Rectal smooth muscle tissue (tissue), 1 donor: ENCODE measurements around the gene NOL3.

Experiments
- H3K27ac ChIP-seq: one replicate; pipeline ENCODE4 v1.7.0; 2013; ENCODE audit warnings: low read depth, low read length, inconsistent platforms
- H3K27me3 ChIP-seq: one replicate; pipeline ENCODE4 v1.7.0; 2013; ENCODE audit warnings: low read length; ENCODE audit not compliant: control insufficient read depth, insufficient read depth
- H3K36me3 ChIP-seq: one replicate; pipeline ENCODE4 v1.7.0; 2013; ENCODE audit warnings: low read length; ENCODE audit not compliant: control insufficient read depth, insufficient read depth
- H3K4me1 ChIP-seq: one replicate; pipeline ENCODE4 v1.7.0; 2013; ENCODE audit warnings: low read length; ENCODE audit not compliant: control insufficient read depth, insufficient read depth
- H3K4me3 ChIP-seq: one replicate; pipeline ENCODE4 v1.7.0; 2013; ENCODE audit warnings: low read length
- H3K9ac ChIP-seq: one replicate; pipeline ENCODE4 v1.7.0; 2013; ENCODE audit warnings: low read length

NOL3 gene

GRCh38 chr16:67167588-67167987 lies 2.8 kb upstream of the NOL3 start:
- H3K27me3 ChIP-seq = peaks cover 29% of the 10 kb centered on the region
- no peak overlapping the region for H3K9ac ChIP-seq
- no peak overlapping the region for H3K27ac ChIP-seq
- H3K4me3 ChIP-seq = no peak overlapping the region
- H3K4me1 ChIP-seq = peaks cover 19% of the 10 kb centered on the region
- H3K36me3 ChIP-seq = no peaks in the 10 kb centered on the region

GRCh38 chr16:67169011-67169451 lies 1.3 kb upstream of the NOL3 start:
- Histone ChIP-seq H3K9ac (no peak overlapping the region), H3K4me1 (peaks cover 20% of the 10 kb centered on the region)

DNA sequence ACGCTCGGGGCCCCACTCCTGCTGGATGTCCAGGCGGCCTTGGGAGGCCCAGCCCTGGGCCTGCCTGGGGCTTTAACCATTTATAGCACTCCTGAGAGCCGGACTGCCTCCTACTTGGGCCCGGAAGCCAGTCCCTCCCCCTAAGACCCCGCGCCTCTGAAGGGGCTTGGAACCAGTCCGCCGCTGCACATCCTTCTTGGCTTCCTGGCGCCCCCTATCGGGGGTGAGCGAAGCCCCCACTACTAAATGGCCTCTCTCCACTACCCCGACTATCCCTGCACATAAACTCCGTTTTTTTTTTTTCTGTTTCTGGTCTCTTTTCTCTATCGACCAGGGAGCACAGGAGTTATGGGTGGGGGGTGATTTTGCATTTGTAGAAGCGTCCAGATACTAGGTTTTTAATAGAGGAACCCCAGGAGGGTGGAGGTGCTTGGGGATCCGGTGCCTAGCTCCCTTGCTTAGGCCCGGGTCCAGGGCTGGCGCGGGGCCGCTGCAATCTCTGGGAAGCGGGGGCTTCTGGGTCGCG lies 633 bp upstream of the NOL3 start:
- Histone ChIP-seq H3K9ac (peak overlapping the region; percentile 45), H3K4me1 (peaks cover 24% of the 10 kb centered on the region), H3K4me3 (peak overlapping the region; percentile 66), H3K27me3 (peaks cover 16% of the 10 kb centered on the region), H3K27ac (peak overlapping the region; percentile 93), H3K36me3 (no peaks in the 10 kb centered on the region)

More at GRCh38 chr16:67169011-67169451, 1.3 kb upstream of the NOL3 start:
- H3K27ac ChIP-seq = peak overlapping the region; percentile 93
- H3K4me3 ChIP-seq = peak overlapping the region; percentile 66
- no peaks in the 10 kb centered on the region for H3K36me3 ChIP-seq
- peaks cover 18% of the 10 kb centered on the region for H3K27me3 ChIP-seq

- peak overlapping the region; percentile 66 for H3K4me3 ChIP-seq
- H3K9ac ChIP-seq = peak overlapping the region; percentile 52
- peak overlapping the region; percentile 93 for H3K27ac ChIP-seq
- peaks cover 4% of the 10 kb centered on the region for H3K27me3 ChIP-seq
- no peaks in the 10 kb centered on the region for H3K36me3 ChIP-seq
- H3K4me1 ChIP-seq = peaks cover 25% of the 10 kb centered on the region
Measured at GRCh38 chr16:67170949-67171649, 761 bp downstream of the NOL3 start.

- Histone ChIP-seq H3K27ac (peak overlapping the region; percentile 84), H3K27me3 (peaks cover 2% of the 10 kb centered on the region), H3K9ac (no peak overlapping the region), H3K4me3 (peak overlapping the region; percentile 75), H3K36me3 (no peaks in the 10 kb centered on the region), H3K4me1 (peaks cover 25% of the 10 kb centered on the region)
Measured at GRCh38 chr16:67173323-67173722, 3.0 kb downstream of the NOL3 start.

DNA sequence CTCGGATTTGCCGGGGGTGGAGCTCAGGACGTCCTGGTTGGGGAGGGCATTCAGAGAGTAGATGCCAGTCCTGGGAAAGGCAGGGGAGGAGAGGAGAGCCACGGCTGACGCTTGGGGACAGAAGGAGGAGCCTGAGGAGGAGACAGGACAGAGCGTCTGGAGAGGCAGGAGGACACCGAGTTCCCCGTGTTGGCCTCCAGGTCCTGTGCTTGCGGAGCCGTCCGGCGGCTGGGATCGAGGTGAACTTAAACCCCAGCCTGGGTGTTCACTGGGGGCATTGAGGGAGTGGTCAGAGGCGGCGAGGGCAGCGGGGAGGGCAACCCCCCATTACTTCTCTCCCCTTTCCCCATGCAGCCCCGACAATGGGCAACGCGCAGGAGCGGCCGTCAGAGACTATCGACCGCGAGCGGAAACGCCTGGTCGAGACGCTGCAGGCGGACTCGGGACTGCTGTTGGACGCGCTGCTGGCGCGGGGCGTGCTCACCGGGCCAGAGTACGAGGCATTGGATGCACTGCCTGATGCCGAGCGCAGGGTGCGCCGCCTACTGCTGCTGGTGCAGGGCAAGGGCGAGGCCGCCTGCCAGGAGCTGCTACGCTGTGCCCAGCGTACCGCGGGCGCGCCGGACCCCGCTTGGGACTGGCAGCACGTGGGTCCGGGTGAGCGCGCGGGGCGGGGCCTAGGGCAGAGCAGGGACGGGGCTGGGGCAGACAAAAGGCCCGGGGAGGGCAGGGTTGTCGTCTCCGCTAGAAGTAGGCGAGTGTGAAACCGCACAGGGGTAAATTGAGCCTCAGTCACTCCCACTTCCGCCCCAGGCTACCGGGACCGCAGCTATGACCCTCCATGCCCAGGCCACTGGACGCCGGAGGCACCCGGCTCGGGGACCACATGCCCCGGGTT lies 3.7 kb downstream of the NOL3 start:
- peak overlapping the region; percentile 75 for H3K4me3 ChIP-seq
- H3K4me1 ChIP-seq = peaks cover 21% of the 10 kb centered on the region
- H3K9ac ChIP-seq = peak overlapping the region; percentile 19
- H3K36me3 ChIP-seq = no peaks in the 10 kb centered on the region
- peaks cover 2% of the 10 kb centered on the region for H3K27me3 ChIP-seq
- peak overlapping the region; percentile 84 for H3K27ac ChIP-seq

- Histone ChIP-seq H3K4me1 (peaks cover 15% of the 10 kb centered on the region), H3K9ac (no peak overlapping the region), H3K36me3 (no peaks in the 10 kb centered on the region), H3K27me3 (peaks cover 2% of the 10 kb centered on the region), H3K4me3 (peak overlapping the region; percentile 75), H3K27ac (peak overlapping the region; percentile 84)
Measured at GRCh38 chr16:67174706-67175231, 4.4 kb downstream of the NOL3 start.

DNA sequence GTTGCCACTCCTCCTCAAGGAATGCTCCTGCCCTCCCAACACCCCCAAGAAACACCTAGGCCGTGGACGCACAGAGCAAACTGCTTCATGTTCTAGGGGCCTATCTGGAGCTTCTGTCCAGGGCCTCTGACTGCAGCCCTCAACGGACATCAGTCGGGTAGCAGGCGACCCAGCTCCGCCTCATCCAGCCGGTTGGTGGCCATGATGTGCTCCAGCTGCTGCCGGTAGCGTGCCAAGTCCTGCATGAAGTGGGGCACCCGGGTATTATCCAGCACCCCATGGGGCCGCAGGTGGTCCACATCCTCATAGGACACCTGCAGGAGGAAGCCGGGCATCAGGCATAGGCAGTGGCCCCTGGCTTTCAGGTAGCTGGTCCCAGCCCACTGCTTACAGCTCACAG lies 6.3 kb downstream of the NOL3 start:
- Histone ChIP-seq H3K27me3 (peaks cover 2% of the 10 kb centered on the region), H3K9ac (no peak overlapping the region), H3K27ac (no peak overlapping the region), H3K4me3 (no peak overlapping the region), H3K36me3 (no peaks in the 10 kb centered on the region), H3K4me1 (peaks cover 12% of the 10 kb centered on the region)

DNA sequence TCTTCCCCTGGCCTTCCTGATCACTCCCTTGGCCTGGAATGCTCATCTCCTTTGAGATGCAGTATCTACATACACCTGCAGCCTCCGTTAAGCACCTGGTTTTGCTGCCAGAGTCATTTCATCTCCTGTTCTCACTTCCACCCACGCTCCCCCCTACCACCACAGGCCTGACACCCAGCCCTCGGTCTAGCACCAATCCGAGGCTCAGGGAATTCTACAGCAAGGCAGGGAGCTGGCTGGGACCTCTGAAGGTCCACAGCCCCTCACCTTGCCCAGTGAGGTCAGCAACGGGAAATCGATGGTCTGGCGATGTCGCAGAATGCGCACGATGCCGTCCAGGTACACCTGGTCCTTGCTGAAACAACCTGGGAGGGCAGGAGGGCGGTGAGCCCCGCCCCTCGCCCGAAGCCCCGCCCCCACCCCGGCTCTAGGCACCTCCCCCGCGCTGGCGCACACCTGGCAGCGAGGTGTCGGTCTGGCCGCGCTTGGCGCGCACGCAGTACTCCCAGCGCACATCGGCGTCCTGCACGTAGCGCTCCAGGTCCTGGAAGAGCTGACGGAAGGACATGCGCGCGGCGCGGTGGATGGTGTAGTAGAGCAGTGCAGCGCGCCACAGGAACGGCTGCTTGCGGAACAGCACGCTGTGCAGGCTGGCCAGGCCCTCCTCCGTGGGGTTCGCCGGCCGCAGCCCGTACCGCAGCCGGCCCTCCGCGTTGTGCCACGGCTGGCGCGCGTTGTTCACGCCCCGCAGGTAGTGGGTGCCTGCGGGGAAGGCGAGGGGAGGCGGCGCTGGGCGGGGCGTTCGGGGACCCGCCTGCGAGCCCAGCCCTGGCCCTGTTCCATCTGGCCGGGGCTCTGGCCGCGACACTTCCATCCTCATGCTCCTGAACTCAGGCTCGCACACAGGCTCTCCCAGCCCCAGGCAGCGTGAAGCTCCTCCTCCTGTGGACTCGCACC lies 7.7 kb downstream of the NOL3 start:
- Histone ChIP-seq H3K4me1 (peaks cover 13% of the 10 kb centered on the region), H3K4me3 (peak overlapping the region; percentile 65), H3K9ac (no peak overlapping the region)

GRCh38 chr16:67179421-67180080 lies 9.2 kb downstream of the NOL3 start:
- peaks cover 7% of the 10 kb centered on the region for H3K4me1 ChIP-seq
- H3K36me3 ChIP-seq = no peaks in the 10 kb centered on the region
- peaks cover 2% of the 10 kb centered on the region for H3K27me3 ChIP-seq
- H3K4me3 ChIP-seq = no peak overlapping the region
- H3K27ac ChIP-seq = no peak overlapping the region
- no peak overlapping the region for H3K9ac ChIP-seq

More for the DNA sequence above, 7.7 kb downstream of the NOL3 start:
- no peak overlapping the region for H3K27ac ChIP-seq
- peaks cover 2% of the 10 kb centered on the region for H3K27me3 ChIP-seq
- H3K36me3 ChIP-seq = no peaks in the 10 kb centered on the region

GRCh38 chr16:67180166-67180565 lies 9.8 kb downstream of the NOL3 start:
- no peak overlapping the region for H3K4me3 ChIP-seq
- no peak overlapping the region for H3K9ac ChIP-seq
- peaks cover 2% of the 10 kb centered on the region for H3K27me3 ChIP-seq
- H3K27ac ChIP-seq = no peak overlapping the region
- peaks cover 5% of the 10 kb centered on the region for H3K4me1 ChIP-seq
- H3K36me3 ChIP-seq = no peaks in the 10 kb centered on the region
